SK-N-SH (cell line): Measurements from ENCODE around the gene MAP3K6. TPM values are rescaled to one million over a fixed set of nuclear protein-coding genes. Genes with fewer than 3 reads are reported as not detected.
A peak's percentile ranks its signal among the peaks of the same experiment; 100 is the strongest.

Experiments
- CTCF ChIA-PET: fragments of 300-600, 350-600 bp; formaldehyde crosslinking; extraction: SDS; loops from one replicate; lab custom pipeline; 2021; lab: Yijun Ruan, JAX
- POLR2A ChIA-PET: fragments of 350-600 bp; sonication (Branson Sonifier 250); formaldehyde crosslinking; extraction: SDS; loops from one replicate; lab custom pipeline; 2020; ENCODE audit warnings: antibody characterized with exemption, inconsistent platforms; lab: Yijun Ruan, JAX
- DNase-seq: peaks from one replicate; pipeline ENCODE4 v3.0.0; 2012
- H2AFZ ChIP-seq: fragments of 200-600 bp; sonication (generic); 2 replicates; pipeline ENCODE4 v1.8.1; 2016; ENCODE audit warnings: antibody characterized with exemption, mild to moderate bottlenecking, low read depth
- H3F3A ChIP-seq: fragments of 200-600 bp; sonication (generic); replicated peaks from 2 replicates; pipeline ENCODE3; 2016; ENCODE audit warnings: antibody characterized with exemption, mild to moderate bottlenecking; ENCODE audit not compliant: insufficient read depth
- H3K27ac ChIP-seq, 2 experiments: fragments of 200-500 bp in 1 of 2; fragments of 200-600 bp in 1 of 2; sonication (Bioruptor generic) in 1 of 2; sonication (generic), shearing (Covaris generic) in 1 of 2; 2 replicates each; pipeline versions ENCODE4 v1.5.1 to v1.6.1; 2014 to 2016; ENCODE audit warnings: low read depth in 2 of 2, inconsistent platforms in 1 of 2, low read length in 1 of 2, mild to moderate bottlenecking in 1 of 2, mixed read lengths in 1 of 2
- H3K27me3 ChIP-seq: fragments of 200-600 bp; sonication (generic), shearing (Covaris generic); 2 replicates; pipeline ENCODE4 v1.6.1; 2016; ENCODE audit warnings: mixed run types; ENCODE audit not compliant: insufficient read depth
- H3K36me3 ChIP-seq, 2 experiments: fragments of 200-500 bp in 1 of 2; fragments of 200-600 bp in 1 of 2; sonication (Bioruptor generic) in 1 of 2; sonication (generic) in 1 of 2; replicated peaks in 1 of 2; 2 replicates each; pipeline versions ENCODE3 to v1.5.1; 2014 to 2016; ENCODE audit warnings: low read length in 1 of 2, mild to moderate bottlenecking in 1 of 2; ENCODE audit not compliant: insufficient read depth in 2 of 2, control insufficient read depth in 1 of 2
- H3K4me1 ChIP-seq, 2 experiments: fragments of 200-500 bp in 1 of 2; fragments of 200-600 bp in 1 of 2; sonication (Bioruptor generic) in 1 of 2; sonication (generic), shearing (Covaris generic) in 1 of 2; 2 replicates each; pipeline versions ENCODE4 v1.5.1 to v1.6.1; 2014 to 2016; ENCODE audit warnings: low read depth in 1 of 2, low read length in 1 of 2, mixed run types in 1 of 2; ENCODE audit not compliant: insufficient read depth in 2 of 2, control insufficient read depth in 1 of 2
- H3K4me2 ChIP-seq: fragments of 200-600 bp; sonication (generic), shearing (Covaris generic); 2 replicates; pipeline ENCODE4 v1.6.1; 2017; ENCODE audit warnings: mixed run types
- H3K4me3 ChIP-seq, 2 experiments: fragments of 200-500 bp in 1 of 2; fragments of 200-600 bp in 1 of 2; sonication (Bioruptor generic) in 1 of 2; sonication (generic), shearing (Covaris generic) in 1 of 2; 2 replicates each; pipeline versions ENCODE4 v1.5.1 to v1.8.1; 2014 to 2016; ENCODE audit warnings: low read depth in 2 of 2, inconsistent platforms in 1 of 2, low read length in 1 of 2, mild to moderate bottlenecking in 1 of 2, mixed read lengths in 1 of 2, moderate library complexity in 1 of 2
- H3K79me2 ChIP-seq: fragments of 200-600 bp; sonication (generic); 2 replicates; pipeline ENCODE4 v1.8.1; 2017; ENCODE audit warnings: mild to moderate bottlenecking; ENCODE audit not compliant: insufficient read depth
- H3K9ac ChIP-seq: fragments of 200-600 bp; sonication (generic); 2 replicates; pipeline ENCODE4 v1.6.1; 2017; ENCODE audit warnings: mixed run types
- H3K9me2 ChIP-seq: fragments of 200-600 bp; sonication (generic); 2 replicates; pipeline ENCODE4 v1.6.1; 2017; ENCODE audit warnings: mixed run types
- H3K9me3 ChIP-seq: fragments of 200-600 bp; sonication (generic); 2 replicates; pipeline ENCODE4 v1.6.1; 2017; ENCODE audit warnings: mixed run types, mild to moderate bottlenecking, moderate library complexity
- H4K20me1 ChIP-seq: fragments of 200-600 bp; sonication (generic); 2 replicates; pipeline ENCODE4 v1.6.1; 2017; ENCODE audit warnings: mild to moderate bottlenecking, mixed run types; ENCODE audit not compliant: insufficient read depth
- CHD2 ChIP-seq: fragments of 150-350 bp; IDR thresholded peaks from 2 replicates; pipeline ENCODE4 v1.6.1; 2018; ENCODE audit warnings: low read length; ENCODE audit not compliant: partially characterized antibody
- EP300 ChIP-seq, 2 experiments: IDR thresholded peaks; 2 replicates each; pipeline versions ENCODE4 v1.4.0 to v1.6.1; 2012; ENCODE audit warnings: borderline replicate concordance in 1 of 2, low read depth in 1 of 2, low read length in 1 of 2
- FOXJ3 ChIP-seq: sonication (generic); formaldehyde crosslinking; IDR thresholded peaks from 2 replicates; pipeline ENCODE4 v1.5.1; 2020; ENCODE audit warnings: mild to moderate bottlenecking, missing genetic modification reagents
- FOXM1 ChIP-seq: IDR thresholded peaks from 2 replicates; pipeline ENCODE4 v1.4.0; 2012; ENCODE audit warnings: low read depth, mild to moderate bottlenecking
- GABPA ChIP-seq: IDR thresholded peaks from 2 replicates; pipeline ENCODE4 v1.4.0; 2012; ENCODE audit warnings: low read depth, mild to moderate bottlenecking
- IRF3 ChIP-seq: fragments of 150-350 bp; IDR thresholded peaks from 2 replicates; pipeline ENCODE4 v1.6.1; 2016; ENCODE audit warnings: mild to moderate bottlenecking, low read depth, low read length
- MXI1 ChIP-seq: IDR thresholded peaks from 2 replicates; pipeline ENCODE4 v1.6.1; 2012; ENCODE audit warnings: mild to moderate bottlenecking, low read depth, low read length, improper control_type of control experiment
- PBX3 ChIP-seq: IDR thresholded peaks from 2 replicates; pipeline ENCODE4; 2012
- POLR2AphosphoS5 ChIP-seq: IDR thresholded peaks from 2 replicates; pipeline ENCODE4 v1.6.1; 2012; ENCODE audit warnings: low read depth, low read length
- RCOR1 ChIP-seq: fragments of 150-350 bp; IDR thresholded peaks from 2 replicates; pipeline ENCODE4 v1.6.1; 2017; ENCODE audit warnings: antibody characterized with exemption, low read length
- RFX5 ChIP-seq: IDR thresholded peaks from 2 replicates; pipeline ENCODE4 v1.6.1; 2012; ENCODE audit warnings: mild to moderate bottlenecking, improper control_type of control experiment, low read length
- RXRA ChIP-seq: IDR thresholded peaks from 2 replicates; pipeline ENCODE4 v1.4.0; 2012; ENCODE audit warnings: low read depth, mild to moderate bottlenecking, borderline replicate concordance
- SMC3 ChIP-seq: IDR thresholded peaks from 2 replicates; pipeline ENCODE4 v1.6.1; 2012; ENCODE audit warnings: low read depth, low read length, improper control_type of control experiment
- TAF1 ChIP-seq: IDR thresholded peaks from 2 replicates; pipeline ENCODE4 v1.6.1; 2012; ENCODE audit warnings: low read depth, mild to moderate bottlenecking, low read length, moderate library complexity, borderline replicate concordance
- TCF12 ChIP-seq: IDR thresholded peaks from 2 replicates; pipeline ENCODE4 v1.4.0; 2012
- TEAD4 ChIP-seq: IDR thresholded peaks from 2 replicates; pipeline ENCODE4 v1.4.0; 2012; ENCODE audit warnings: mild to moderate bottlenecking, borderline replicate concordance; ENCODE audit not compliant: insufficient read depth
- YY1 ChIP-seq: IDR thresholded peaks from 2 replicates; pipeline ENCODE4 v1.4.0; 2012; ENCODE audit warnings: low read depth, mild to moderate bottlenecking
- WGBS: methylation state at CpG from one replicate; pipeline ENCODE4 v1.1.6; 2017; ENCODE audit warnings: low lambda C conversion rate; 5-methylcytosine and 5-hydroxymethylcytosine counted together
- polyA plus RNA-seq, 3 experiments: library from polyadenylated mRNA; depleted of rRNA; stranded (reverse); fragments of >200 nt; gene quantifications; 2 replicates each; pipeline ENCODE4 v1.2.3, GENCODE V29; 2012
- TF ChIP-seq, protein P1 (sequence below): IDR thresholded peaks from 2 replicates; pipeline ENCODE4 v1.4.0; 2012; ENCODE audit warnings: low read depth, borderline replicate concordance
- TF ChIP-seq, protein P2 (sequence below): IDR thresholded peaks from 2 replicates; pipeline ENCODE4 v1.4.0; 2012; ENCODE audit warnings: low read depth, borderline replicate concordance

MAP3K6 gene
- polyA plus RNA-seq, 1 of the 3 experiments (the other 2 are of a cell fraction) = 17.3 TPM

GRCh38 chr1:27364696-27365371 lies 1.9 kb downstream of the MAP3K6 start:
- peak overlapping the region; percentile 78 for H3K4me2 ChIP-seq
- peaks cover 9% of the 10 kb centered on the region; the same call in 1 of the 2 replicates for H3K79me2 ChIP-seq
- H3K9ac ChIP-seq = peak overlapping the region; percentile 29
- H3K9me2 ChIP-seq = no peaks in the 10 kb centered on the region
- ChIA-PET CTCF (interaction anchor here (1.0 to 9.6 kb wide), 13 partner anchors 9 to 242 kb away, joined by 3 to 154 read pairs (median 7); partner anchors contain the start of gene CD164L2), POLR2A (interaction anchor here (0.5 to 2.6 kb wide), 11 partner anchors 9 to 1445 kb away, joined by 3 to 24 read pairs (median 3); partner anchors contain the start of genes CD164L2 and GPR3)
- H4K20me1 ChIP-seq = no peaks in the 10 kb centered on the region
- peak overlapping the region; percentile 84 to 94 for H3K27ac ChIP-seq
- peak overlapping the region; percentile 95 for H2AFZ ChIP-seq
- peaks cover 0 to 27% of the 10 kb centered on the region in 2 experiments for H3K36me3 ChIP-seq
- DNase-seq = no peak
- peaks cover 4 to 14% of the 10 kb centered on the region in 2 experiments; a peak in 2 of 4 replicates for H3K4me1 ChIP-seq
- no peaks in the 10 kb centered on the region for H3K27me3 ChIP-seq
- 43% methylated on average over 3 of the region's 11 CpGs for WGBS
- H3K4me3 ChIP-seq = peak overlapping the region; percentile 69 to 89
- H3K9me3 ChIP-seq = no peaks in the 10 kb centered on the region
- peaks cover 9% of the 10 kb centered on the region for H3F3A ChIP-seq
- TF ChIP-seq, protein P1, sequence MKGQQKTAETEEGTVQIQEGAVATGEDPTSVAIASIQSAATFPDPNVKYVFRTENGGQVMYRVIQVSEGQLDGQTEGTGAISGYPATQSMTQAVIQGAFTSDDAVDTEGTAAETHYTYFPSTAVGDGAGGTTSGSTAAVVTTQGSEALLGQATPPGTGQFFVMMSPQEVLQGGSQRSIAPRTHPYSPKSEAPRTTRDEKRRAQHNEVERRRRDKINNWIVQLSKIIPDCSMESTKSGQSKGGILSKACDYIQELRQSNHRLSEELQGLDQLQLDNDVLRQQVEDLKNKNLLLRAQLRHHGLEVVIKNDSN = no peak
- no peak for TF ChIP-seq FOXM1
- TF ChIP-seq RCOR1 = no peak
- no peak for TF ChIP-seq IRF3
- TF ChIP-seq GABPA = no peak
- no peak for TF ChIP-seq TAF1
- TF ChIP-seq SMC3 = no peak
- no peak for TF ChIP-seq RFX5
- TF ChIP-seq FOXJ3 (CRISPR knock-in tag) = no peak
- no peak for TF ChIP-seq PBX3
- TF ChIP-seq YY1 = no peak
- TF ChIP-seq EP300 (IDR thresholded peaks at IDR 0.05; ENCODE audit: borderline replicate concordance in 1 of 2, low read depth in 1 of 2, low read length in 1 of 2) = no peak
- no peak for TF ChIP-seq CHD2
- TF ChIP-seq TCF12 = no peak
- TF ChIP-seq RXRA = no peak
- TF ChIP-seq MXI1 = no peak
- no peak for TF ChIP-seq TEAD4
- TF ChIP-seq, protein P2, sequence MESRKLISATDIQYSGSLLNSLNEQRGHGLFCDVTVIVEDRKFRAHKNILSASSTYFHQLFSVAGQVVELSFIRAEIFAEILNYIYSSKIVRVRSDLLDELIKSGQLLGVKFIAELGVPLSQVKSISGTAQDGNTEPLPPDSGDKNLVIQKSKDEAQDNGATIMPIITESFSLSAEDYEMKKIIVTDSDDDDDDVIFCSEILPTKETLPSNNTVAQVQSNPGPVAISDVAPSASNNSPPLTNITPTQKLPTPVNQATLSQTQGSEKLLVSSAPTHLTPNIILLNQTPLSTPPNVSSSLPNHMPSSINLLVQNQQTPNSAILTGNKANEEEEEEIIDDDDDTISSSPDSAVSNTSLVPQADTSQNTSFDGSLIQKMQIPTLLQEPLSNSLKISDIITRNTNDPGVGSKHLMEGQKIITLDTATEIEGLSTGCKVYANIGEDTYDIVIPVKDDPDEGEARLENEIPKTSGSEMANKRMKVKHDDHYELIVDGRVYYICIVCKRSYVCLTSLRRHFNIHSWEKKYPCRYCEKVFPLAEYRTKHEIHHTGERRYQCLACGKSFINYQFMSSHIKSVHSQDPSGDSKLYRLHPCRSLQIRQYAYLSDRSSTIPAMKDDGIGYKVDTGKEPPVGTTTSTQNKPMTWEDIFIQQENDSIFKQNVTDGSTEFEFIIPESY = no peak
- no peak for TF ChIP-seq POLR2AphosphoS5
